ENCODE data around the gene C20orf141.

The C20orf141 gene

DNA sequence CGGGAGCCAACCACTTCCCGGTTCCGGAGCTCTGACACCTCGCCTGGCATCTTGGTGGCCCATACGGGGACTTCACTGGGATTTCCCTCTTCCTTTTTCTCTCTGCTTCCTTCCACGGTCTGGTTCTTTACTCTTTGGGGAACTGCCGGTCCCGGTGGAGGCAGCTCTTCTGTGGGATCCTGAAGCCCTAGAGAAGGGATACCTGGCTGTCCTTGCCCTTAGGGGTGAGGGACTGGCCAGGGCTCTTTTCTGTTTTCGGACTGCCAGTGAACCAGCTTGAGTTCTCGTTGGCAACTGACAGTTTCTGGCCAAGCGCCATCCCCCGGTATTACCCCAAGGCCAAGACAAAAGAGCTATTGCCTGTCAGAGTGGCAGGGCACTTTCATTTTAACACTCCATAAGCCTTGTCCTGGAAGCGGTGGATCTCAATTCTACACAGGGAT, 13.5 kb upstream of the C20orf141 start:
- H3K4me2 ChIP-seq (ENCODE audit: low read length), result no peak overlapping the region
- no peaks in the 10 kb centered on the region for H3K9me3 ChIP-seq (ENCODE audit: control insufficient read depth, insufficient read depth, low read length)
- H3K4me3 ChIP-seq (ENCODE audit: low read length), result no peak overlapping the region
- no peaks in the 10 kb centered on the region for H3K79me2 ChIP-seq (ENCODE audit: control insufficient read depth, low read length)
- TF ChIP-seq EZH2phosphoT487 (IDR thresholded peaks at IDR 0.05; ENCODE audit: borderline replicate concordance, low read length) (no peak), CTCF (IDR thresholded peaks at IDR 0.05; ENCODE audit: low read depth, low read length, poor library complexity, severe bottlenecking) (no peak)
- H3K36me3 ChIP-seq (ENCODE audit: control insufficient read depth, low read length), result no peaks in the 10 kb centered on the region
- no peak overlapping the region for H3K27ac ChIP-seq (ENCODE audit: low read depth, low read length)
- peaks cover 3% of the 10 kb centered on the region; the same call in 1 of the 2 replicates for H3K27me3 ChIP-seq (ENCODE audit: control insufficient read depth, low read length)
- H3K9me2 ChIP-seq (replicated peaks; ENCODE audit: control insufficient read depth, low read length), result no peaks in the 10 kb centered on the region
- H3K4me1 ChIP-seq (ENCODE audit: control insufficient read depth, low read length), result no peaks in the 10 kb centered on the region
- H3F3A ChIP-seq (ENCODE audit: control insufficient read depth, insufficient read depth), result no peaks in the 10 kb centered on the region
- H4K20me1 ChIP-seq (ENCODE audit: control insufficient read depth, insufficient read depth, low read depth, low read length), result no peaks in the 10 kb centered on the region

DNA sequence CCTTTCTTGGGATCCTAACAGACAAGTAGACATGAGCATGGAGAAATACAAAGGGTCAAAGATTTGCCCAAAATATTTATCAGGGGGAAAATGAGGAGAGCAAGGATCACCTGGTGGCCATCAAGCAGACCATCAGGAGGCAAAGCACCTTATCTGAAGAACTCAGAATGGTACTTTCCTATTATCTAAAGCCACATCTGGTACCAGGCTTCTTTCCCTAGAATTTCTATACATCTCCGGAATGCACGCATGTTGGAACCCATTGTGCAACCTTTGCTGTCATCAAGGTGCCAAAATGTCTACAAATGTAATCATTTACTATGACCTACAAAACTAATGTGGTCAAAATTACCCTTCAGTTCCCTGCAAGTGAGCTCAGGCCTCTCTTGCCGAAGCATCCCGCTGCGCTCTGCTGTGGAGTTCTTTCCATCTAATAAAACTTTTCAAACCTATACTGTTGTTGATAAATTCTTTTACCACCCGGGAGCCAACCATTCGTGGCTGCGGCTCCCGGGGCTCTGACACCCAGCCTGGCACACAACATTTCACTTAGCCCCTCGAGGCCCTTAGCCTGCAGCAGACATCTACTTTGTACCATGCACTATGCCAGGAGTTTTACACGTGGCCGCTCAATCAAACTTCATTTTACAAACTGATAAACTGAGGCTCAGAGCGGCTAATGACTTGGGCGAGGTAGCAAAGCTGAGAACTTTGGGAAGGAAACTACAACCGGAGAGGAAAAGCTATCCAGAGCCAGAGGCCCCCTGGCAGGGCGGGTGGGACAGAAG, 10.6 kb upstream of the C20orf141 start:
- Histone ChIP-seq H4K20me1 (ENCODE audit: control insufficient read depth, insufficient read depth, low read depth, low read length) (no peaks in the 10 kb centered on the region), H3K27me3 (ENCODE audit: control insufficient read depth, low read length) (peaks cover 3% of the 10 kb centered on the region; the same call in 1 of the 2 replicates), H3K27ac (ENCODE audit: low read depth, low read length) (no peak overlapping the region), H3K4me1 (ENCODE audit: control insufficient read depth, low read length) (no peaks in the 10 kb centered on the region), H3F3A (ENCODE audit: control insufficient read depth, insufficient read depth) (no peaks in the 10 kb centered on the region), H3K9me3 (ENCODE audit: control insufficient read depth, insufficient read depth, low read length) (no peaks in the 10 kb centered on the region), H3K4me3 (ENCODE audit: low read length) (no peak overlapping the region), H3K36me3 (ENCODE audit: control insufficient read depth, low read length) (no peaks in the 10 kb centered on the region), H3K4me2 (ENCODE audit: low read length) (no peak overlapping the region), H3K79me2 (ENCODE audit: control insufficient read depth, low read length) (no peaks in the 10 kb centered on the region), H3K9me2 (replicated peaks; ENCODE audit: control insufficient read depth, low read length) (no peaks in the 10 kb centered on the region)
- TF ChIP-seq CTCF (IDR thresholded peaks at IDR 0.05; ENCODE audit: low read depth, low read length, poor library complexity, severe bottlenecking) (no peak), EZH2phosphoT487 (IDR thresholded peaks at IDR 0.05; ENCODE audit: borderline replicate concordance, low read length) (no peak)

GRCh38 chr20:2804852-2805688, 9.7 kb upstream of the C20orf141 start:
- H3F3A ChIP-seq (ENCODE audit: control insufficient read depth, insufficient read depth), result no peaks in the 10 kb centered on the region
- H3K36me3 ChIP-seq (ENCODE audit: control insufficient read depth, low read length), result no peaks in the 10 kb centered on the region
- H3K4me3 ChIP-seq (ENCODE audit: low read length), result no peak overlapping the region
- H3K79me2 ChIP-seq (ENCODE audit: control insufficient read depth, low read length), result no peaks in the 10 kb centered on the region
- H3K27me3 ChIP-seq (ENCODE audit: control insufficient read depth, low read length), result peaks cover 3% of the 10 kb centered on the region; the same call in 1 of the 2 replicates
- H3K4me2 ChIP-seq (ENCODE audit: low read length), result no peak overlapping the region
- no peaks in the 10 kb centered on the region for H3K9me3 ChIP-seq (ENCODE audit: control insufficient read depth, insufficient read depth, low read length)
- H3K4me1 ChIP-seq (ENCODE audit: control insufficient read depth, low read length), result no peaks in the 10 kb centered on the region
- no peaks in the 10 kb centered on the region for H3K9me2 ChIP-seq (replicated peaks; ENCODE audit: control insufficient read depth, low read length)
- TF ChIP-seq EZH2phosphoT487 (IDR thresholded peaks at IDR 0.05; ENCODE audit: borderline replicate concordance, low read length) (no peak), CTCF (IDR thresholded peaks at IDR 0.05; ENCODE audit: low read depth, low read length, poor library complexity, severe bottlenecking) (no peak)
- no peaks in the 10 kb centered on the region for H4K20me1 ChIP-seq (ENCODE audit: control insufficient read depth, insufficient read depth, low read depth, low read length)
- H3K27ac ChIP-seq (ENCODE audit: low read depth, low read length), result no peak overlapping the region
